Measurements from ENCODE around the gene TSPAN33.

The TSPAN33 gene

DNA sequence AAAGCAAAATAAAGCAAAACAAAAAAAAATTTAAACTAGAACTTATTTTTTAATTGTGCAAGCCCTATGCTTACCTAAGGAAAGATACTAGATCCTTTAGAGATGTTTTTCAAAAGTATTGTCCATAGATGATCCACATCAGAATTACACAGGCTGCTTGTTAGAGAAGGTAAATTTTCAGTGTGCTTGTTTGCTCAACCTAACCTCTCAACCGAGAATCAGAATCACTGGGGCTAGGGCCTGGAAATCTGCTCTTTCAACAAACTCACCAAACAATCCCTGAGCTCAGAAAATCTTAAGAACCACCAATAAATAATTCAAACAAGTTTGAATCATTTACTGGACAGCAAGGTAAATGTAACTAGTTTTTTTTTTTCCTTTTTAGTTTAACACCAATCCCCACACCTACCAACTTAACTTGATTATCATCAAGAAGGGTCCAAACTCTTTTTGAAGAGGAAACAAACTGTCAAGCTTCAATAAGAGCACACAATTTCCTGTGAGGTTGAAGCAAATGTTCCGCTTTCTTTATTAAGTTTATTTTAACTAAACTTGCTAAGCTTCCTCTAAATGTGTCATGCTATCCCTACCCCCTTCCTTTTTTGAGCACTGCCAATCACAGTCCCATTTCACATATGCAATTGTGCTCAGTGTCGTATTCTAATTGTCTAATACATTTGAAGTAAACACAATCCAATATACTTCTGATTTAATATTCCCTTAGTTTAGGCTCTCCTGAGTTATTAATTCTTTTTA is 7.4 kb upstream of the TSPAN33 start:
- DNase-seq (ENCODE audit: low read depth): no peak

DNA sequence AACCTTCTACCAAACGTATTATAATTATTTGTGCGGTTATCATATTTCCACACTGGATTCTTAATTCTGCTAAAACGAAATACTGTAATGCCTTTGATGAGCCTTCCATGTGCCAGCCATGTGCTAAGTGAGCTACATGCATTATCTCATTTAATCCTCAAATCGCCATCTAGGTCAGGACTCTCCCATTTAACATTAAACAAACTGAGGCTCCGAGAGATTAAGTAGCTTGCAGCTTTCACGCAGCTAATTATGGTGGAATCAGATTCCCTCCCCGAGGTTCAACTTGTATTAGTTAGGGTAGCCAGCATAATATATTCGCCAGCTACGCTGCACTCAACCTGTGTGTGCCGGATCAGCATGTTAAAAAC is 798 bp upstream of the TSPAN33 start:
- DNase-seq (ENCODE audit: low read depth): no peak

DNA sequence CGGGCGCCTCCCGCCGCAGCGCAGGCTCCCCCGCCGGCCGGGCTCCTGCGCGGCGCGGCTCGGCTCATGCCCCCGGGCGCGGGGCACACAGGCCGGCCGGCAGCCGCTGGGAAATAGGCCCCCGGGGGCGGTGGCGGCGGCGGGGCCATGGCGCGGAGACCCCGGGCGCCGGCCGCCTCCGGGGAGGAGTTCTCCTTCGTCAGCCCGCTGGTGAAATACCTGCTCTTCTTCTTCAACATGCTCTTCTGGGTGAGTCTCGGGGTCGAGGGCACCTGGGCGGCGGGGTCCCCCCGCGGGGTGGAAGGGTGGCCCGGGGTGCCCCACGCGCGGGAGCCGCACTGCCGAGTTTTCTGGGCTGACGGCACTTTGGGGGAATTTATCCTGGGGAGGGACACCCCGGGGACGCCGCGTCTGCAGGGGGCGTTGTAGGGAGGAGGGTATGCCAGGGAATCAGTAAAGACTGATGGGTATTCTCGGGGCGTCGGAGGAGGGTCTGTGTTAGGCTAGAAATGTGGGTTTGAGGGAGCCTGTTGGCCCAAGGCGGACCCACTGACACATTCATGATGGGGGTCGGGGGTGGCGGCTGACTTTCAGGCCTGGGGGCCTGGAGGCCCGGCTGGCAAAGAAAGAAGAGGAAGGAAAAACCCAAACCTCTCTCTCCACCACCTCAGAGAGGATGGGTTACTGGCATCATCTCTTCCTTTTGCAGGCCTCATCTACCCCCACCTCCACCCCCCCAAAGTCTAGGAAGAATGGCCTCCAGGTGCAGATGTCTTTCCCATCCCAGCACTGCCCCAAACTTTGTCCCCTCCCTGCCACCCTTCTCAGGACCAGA is 544 bp downstream of the TSPAN33 start:
- DNase-seq (ENCODE audit: low read depth): no peak

DNA sequence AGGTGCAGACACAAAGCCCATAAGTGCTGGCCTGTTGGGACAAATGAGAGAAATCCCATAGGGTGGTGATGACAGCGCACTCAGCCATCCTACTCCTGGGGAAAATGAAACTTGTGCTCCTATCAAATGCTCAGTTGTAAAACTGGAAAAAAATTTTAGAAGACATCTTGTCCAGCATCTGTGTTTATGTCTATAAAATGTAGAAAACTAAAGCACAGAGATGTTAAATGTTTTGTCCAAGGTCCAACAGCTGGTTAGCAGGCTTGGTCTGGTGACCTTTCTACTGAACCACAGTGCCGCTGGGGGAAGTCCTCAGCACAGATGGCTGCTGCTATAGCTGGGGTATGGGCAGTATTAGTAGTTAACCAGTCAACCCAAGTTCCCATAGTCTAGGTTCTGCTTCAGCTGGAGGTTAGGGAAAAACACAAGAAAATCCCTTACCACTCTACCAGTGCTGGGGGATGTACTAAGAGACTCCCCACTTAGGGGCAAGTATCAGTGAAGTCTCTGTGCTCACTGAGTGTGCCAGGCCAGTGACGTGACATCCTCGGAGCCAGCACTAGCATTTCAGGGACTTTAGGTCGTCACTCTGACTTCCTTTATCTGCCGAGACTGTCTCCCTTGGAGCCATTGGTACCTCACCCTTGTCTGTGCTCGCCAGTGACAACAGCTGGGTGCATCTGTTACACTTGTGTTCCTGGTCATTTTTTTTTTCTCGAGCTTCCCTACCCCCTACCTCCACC is 1.9 kb downstream of the TSPAN33 start:
- no peak for DNase-seq (ENCODE audit: low read depth)

DNA sequence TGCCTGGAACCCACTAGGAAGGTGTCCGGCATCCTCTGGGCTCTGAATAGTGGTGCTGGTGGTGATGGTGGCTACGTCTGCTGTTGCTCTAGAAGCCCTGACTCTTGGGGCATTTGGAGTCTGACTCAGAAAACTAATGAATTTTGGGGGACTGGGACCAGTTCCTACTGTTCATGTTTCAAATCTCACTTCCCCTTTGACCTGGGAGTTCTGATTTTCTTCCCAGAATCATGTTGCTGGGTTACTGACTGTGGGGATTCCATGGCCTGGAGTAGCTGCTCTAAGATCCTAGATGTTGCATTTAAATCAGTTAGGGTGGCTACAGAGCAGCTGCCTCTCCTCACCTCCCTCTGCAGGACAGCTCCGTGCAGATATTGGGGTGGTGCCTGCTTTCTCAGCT is 3.2 kb downstream of the TSPAN33 start:
- no peak for DNase-seq (ENCODE audit: low read depth)

DNA sequence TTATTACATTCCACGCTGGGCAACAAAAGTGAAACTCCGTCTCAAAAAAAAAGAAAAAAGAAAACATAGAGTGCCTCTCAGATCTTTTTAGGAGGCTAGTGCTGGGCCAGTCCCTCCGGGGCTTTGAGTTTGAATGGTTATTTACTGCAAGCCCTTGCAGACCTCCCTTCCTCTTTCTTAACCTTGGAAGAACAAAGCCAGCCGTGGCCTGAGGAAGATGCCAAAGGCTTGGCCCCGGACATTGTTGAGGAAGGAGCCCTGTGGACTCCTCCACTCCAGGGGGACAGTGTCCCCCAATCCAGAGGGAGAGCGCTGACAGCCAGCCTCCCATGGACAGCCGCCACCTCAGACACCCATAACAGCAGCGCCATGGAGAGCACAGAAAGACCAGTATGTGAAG is 5.0 kb downstream of the TSPAN33 start:
- no peak for DNase-seq (ENCODE audit: low read depth)

DNA sequence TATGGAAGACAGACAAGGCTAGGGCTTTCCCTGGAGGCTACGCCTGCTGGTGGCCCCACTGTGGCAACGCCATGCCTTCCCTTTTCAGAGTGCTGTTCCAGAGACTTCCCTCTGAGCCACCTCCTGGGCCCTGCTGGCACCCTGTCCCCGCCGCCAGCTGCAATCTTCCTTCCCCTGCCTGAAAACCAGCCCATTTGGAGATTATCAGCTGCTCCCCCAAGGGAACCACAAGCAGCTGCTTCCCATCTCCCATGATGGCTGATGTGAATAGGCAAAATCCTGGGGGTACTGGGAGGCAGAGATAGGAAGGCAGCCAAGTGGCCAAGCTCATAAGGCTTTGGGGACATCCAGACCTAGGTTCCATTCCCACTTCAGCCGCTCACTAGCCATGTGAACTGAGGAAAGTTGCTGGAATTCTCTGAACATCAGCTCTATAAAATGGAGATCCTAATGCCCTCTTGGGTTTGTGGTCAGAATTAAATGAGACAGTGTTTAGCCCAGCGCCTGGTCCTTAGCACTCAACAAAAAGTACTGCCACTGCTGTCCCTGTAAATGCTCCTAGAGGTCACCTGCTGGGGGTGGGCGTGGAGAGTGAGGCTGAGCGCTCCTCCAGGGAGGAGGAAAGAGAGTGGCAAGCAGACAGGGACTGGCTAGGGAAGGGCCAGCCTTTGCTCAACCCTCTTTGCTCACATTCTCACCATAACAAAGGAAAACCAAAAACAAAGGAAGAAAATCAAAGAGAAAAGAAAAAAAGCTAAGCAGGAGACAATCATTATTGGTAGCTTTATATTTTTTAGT is 5.9 kb downstream of the TSPAN33 start:
- DNase-seq (ENCODE audit: low read depth): no peak

DNA sequence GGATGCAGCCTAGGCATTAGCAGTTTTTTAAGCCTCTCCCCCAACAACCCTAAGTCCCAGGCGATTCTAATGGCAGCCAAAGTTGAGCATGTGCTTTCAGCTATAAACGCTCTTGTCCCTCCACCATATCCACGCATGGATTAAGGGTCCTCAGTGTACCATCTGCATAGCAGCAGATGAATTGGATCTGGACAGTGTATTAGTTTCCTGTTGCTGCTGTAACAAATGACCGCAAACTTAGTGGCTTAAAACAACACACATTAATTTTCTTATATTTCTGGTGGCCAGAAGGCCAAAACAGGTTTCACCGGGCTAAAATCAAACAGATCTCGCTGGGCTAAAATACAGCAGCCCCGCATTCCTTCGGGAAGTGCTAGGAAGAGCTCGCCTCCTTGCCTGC is 13.1 kb downstream of the TSPAN33 start:
- DNase-seq (ENCODE audit: low read depth): no peak

DNA sequence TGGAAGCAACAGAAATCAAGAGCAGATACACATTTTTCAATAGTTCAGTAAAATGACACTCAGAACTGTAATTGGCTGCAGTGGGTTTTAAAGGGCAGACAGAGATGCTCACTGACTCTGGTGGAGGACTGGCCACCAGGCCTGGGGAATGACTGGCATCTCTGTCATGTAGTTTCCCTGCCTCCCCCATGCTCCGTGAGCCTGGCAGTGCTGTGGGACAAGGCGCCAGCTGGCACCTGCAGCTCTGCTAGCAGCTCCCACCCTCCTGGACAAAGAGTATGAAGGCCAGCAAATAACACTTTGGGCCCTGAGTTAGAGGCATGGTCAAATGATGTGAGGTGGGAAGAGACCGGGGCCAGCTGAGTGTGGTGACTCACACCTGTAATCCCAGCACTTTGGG is 15.0 kb downstream of the TSPAN33 start:
- DNase-seq (ENCODE audit: low read depth): no peak

DNA sequence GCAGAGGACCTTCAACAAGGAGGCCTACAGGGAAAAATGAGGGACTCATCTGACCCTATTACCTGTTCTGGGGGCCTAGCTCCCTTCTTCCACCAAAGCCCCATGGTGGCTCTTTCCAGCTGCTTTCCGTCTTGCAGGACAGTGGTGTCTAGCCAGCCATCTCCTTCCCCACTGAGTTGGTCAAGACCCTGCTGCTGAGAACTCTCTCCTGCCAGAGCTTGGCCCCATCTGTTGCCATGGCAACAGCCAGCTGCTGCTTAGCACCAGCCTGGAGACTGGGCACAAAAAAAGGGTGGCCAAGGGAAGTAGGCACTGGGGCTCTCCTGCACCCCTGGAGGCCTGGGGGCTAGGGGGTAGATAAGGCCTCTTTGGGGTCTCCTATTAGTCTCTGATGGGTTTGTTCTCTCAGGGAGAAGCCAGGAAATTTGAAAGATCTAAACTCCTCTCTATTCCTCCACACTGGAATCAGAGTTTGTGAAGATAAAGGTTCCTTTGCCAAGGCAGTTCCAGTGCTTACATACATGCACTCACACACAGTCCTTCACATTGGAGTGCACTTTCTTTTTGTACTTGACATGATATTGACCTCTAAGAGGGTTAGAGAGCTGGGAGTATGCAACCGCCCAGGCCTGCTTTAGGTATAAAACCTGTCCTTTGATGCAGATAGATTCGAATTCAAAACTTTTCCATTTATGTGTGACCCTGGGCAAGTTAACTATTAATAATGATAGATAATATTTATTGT is 15.8 kb downstream of the TSPAN33 start:
- no peak for DNase-seq (ENCODE audit: low read depth)

DNA sequence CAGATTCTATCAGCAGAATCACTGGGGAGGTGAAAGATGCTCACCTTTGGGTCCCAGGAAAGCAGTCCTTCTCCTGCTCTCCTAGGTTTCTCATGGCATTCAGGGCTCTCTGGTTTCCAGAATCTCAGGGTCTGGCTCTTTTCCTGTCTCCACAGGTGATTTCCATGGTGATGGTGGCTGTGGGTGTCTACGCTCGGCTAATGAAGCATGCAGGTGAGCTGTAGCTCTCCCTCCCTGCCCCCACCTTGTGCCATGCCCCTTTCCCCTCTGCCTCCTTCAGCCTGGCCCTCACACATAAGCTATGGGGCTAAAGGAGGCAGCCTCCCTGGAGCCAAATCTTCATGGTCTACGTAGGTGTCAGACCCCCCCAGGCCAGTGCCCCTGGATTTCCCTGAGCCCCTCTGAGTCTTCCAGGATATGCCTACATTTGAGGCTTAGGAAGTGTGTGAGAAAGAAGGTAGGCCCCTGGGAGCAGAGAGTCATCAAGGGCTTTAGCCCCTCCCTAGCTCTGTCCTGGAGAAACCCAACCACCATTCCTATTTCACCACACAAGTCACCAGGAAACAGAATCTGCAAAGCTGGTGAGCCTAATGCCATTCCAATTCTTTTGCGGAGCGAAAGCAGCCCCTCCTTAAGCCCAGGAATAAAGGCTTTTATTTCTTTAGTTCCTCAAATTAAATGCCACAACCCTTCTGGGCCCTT is 17.2 kb downstream of the TSPAN33 start:
- no peak for DNase-seq (ENCODE audit: low read depth)

DNA sequence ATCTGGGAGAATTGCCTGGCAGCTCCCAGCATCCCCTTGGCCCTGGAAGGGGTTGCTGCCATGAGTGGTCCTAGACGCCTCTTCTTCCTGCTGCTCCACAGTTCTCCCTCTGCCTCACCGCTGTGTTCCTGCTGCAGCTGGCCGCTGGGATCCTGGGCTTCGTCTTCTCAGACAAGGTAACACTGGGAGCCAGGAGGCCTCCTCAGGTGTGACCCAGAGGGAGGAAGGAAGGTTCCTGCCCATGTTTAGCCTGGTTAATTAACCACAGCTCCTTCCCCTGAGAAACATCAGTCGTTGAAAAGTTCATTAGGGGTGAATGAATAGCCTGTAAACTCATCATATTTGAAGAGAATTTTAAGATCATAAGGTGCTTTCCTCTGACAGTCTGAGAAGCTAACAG is 18.2 kb downstream of the TSPAN33 start:
- DNase-seq (ENCODE audit: low read depth): no peak

DNA sequence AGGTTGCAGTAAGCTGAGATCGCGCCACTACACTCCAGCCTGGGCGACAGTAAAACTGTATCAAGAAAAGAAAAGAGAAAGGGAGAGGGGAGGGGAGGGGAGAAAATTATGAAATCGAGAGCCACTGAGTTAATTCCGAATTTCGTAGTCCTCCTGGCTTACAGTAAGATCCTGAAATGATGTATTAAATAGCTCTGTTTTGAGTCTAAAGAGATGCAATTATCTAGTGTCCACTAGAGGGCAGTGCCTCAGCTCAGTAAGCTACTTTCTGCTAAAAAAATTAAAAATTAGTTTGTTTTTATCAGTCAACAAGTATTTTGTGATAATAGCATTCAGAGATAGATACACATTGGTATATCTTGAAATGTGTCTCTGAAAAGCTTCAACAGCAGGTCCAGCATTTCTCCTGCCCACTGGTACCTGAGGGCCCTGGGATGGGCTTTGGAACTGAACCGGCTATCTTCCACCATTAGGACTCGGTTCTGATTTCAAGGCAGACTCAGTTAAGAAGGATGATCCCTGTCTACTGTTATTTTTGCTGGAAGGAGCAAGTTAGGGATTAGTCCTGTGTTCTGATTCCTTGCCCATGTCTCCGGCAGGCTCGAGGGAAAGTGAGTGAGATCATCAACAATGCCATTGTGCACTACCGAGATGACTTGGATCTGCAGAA is 19.5 kb downstream of the TSPAN33 start:
- no peak for DNase-seq (ENCODE audit: low read depth)

DNA sequence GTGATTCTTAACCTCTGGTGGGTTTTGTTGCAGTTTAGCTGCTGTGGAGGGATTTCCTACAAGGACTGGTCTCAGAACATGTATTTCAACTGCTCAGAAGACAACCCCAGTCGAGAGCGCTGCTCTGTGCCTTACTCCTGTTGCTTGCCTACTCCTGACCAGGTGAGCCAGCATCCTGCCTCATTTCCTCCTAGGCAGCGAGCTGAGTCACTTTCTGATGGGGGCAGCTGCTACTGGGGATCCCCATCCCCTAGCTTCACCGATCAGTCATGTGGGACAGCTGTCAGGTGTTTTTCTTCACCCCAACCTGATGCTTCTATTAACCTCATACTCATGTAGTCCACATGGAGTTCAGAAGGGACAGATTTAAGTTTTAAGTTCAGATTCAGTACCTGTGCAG is 22.2 kb downstream of the TSPAN33 start:
- no peak for DNase-seq (ENCODE audit: low read depth)

DNA sequence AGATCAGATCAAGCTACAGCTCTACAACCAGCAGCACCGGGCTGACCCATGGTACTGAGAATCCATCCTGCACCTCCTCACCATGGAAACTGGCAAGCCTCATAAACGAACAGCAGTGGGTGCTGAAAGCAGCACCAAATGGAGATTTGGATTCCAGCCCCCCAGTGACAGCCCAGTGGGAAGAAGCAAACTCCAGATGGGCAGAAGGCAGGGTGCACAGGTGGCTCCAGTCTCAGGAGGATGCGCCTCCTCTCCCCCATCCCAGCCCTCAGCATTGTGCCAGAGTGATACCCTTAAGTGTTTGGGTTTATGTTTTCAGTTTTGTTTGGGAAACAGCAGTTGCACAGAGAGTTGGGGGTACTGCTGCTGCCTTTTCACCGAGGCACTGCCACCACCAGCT is 23.3 kb downstream of the TSPAN33 start:
- DNase-seq (ENCODE audit: low read depth): no peak

DNA sequence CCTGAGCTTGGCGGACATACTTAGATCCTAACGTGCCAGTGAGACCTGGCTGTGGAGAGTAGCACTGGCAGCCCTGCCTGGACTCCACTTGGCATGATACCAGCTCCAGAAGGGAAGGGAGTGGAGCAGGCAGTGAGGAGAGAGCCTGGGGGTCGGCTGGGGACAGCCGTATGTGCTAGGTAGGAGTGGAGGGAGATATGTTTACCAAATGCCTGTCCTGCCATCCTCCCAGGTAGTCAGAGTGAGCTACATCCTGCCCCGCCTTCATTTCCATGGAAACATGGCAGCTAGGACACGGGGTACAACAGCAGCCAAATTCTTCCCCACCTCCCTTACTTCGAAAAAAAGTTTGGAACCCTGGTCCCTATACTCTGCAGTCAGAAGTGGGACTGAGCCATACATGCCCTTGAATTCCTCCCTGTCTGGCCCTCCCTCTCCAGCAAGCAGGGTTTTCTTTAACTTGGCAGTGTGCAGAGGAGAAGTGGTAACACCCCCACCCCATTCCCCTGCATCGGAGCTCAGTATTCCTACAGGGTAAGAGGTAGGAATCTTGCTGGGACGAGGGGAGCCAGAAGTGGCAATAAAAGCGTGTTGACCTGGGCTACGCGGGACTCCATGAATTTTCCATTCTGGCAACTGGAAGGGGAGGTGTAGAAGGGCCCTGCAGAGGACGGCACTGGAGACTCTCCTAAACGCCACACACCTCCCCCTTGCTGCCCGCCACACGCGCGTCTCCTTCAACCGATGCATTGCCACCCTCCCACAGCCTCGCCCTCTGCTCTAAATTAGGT is 23.9 kb downstream of the TSPAN33 start:
- DNase-seq (ENCODE audit: low read depth): no peak

DNA sequence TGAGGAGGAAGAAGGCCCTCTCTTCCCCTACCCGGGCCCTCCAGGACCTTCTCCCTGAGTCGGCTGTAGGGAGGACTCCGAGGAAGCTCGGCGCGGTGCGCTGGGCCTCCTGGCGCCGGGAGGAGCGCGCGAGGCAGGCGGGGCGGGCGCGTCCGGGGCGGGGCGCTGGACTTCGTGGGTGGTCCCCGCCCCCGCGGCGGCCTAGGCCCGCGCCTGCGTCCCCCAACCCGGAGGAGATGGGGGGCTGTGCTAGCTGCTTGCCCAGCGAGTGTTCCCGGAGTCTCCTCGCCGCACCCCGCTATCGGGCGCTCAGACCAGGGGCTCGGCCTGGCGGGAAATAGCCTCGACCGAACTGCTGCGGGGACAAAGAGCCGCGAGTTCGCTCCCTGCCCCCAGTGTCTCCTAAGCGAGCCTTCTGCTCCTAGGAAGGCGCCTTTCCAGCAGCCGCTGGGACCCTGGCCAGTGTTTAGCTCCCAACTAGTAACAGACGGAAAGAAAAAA is 24.7 kb downstream of the TSPAN33 start:
- no peak for DNase-seq (ENCODE audit: low read depth)

DNA sequence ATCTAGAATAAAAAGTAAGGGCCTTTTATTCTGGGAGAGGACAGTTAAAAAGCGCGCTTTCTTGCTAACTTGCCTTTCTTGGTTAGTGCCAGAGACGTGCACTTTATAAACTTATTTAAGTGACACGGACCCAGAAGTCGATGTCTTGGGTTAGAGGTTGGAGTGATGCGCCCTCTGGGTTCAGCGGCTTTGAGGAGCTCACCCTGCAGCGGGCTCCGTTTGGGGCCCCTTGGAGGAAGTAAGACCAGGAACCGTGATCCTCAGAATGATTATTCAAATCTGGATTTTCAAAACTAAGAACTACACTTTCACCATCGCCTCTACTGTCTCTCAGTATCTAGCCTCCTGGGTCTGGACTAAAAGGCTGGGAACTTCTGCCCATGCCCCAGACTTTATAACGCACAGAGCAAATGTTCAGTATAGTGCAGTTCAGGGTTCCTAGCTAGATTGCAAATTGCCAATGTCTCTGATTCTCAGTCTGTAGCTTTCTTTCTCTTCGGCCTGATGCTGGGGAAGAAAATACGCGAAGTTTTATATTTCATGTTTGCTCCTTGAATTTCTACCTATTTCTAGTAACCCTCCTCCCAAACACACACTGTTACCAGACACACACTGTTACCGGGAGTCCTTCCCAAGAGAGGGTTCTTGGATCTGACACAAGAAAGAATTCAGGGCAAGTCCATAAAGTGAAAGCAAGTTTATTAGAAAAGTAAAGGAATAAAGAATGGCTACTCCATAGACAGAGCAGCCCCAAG is 25.4 kb downstream of the TSPAN33 start:
- no peak for DNase-seq (ENCODE audit: low read depth)

Measured in GM04503 (cell line).